DMS114 treated with DMSO at 0.1 percent for 48 hours (cell line): ENCODE measurements around the gene ANKZF1.
"Not testable (repeated sequence)": the region's sequence is repeated elsewhere in the genome, so short reads cannot be mapped to it uniquely, and the experiment has no call there.

Experiments
- DNase-seq: peaks from one replicate; lab custom pipeline; 2025; ENCODE audit not compliant: unreplicated experiment; lab: John Stamatoyannopoulos, UW

ANKZF1 gene

GRCh38 chr2:219229305-219230058 is at the start of gene ANKZF1, which contains the start of gene ATG9A:
Gene ANKZF1, plus strand, starts transcription at chr2:219229806. Its CDS starts 452 bp downstream, at chr2:219230258.
Gene ATG9A, minus strand, starts transcription at chr2:219229636. Its CDS starts 1,612 bp downstream, at chr2:219228024.
- DNase-seq: peak; percentile 97

- no peak for DNase-seq
These were observed 48.6 kb upstream of the ANKZF1 start for GRCh38 chr2:219180961-219181360.

- no peak for DNase-seq
These were observed 48.1 kb upstream of the ANKZF1 start for GRCh38 chr2:219181531-219181930.

- no peak for DNase-seq
These were observed 47.1 kb upstream of the ANKZF1 start for GRCh38 chr2:219182331-219183150.

GRCh38 chr2:219183151-219183772 is 46.3 kb upstream of the ANKZF1 start:
- DNase-seq: no peak

GRCh38 chr2:219184121-219184520 is 45.5 kb upstream of the ANKZF1 start:
- no peak for DNase-seq

GRCh38 chr2:219186754-219187456 is 42.7 kb upstream of the ANKZF1 start:
- no peak for DNase-seq

GRCh38 chr2:219197388-219197787 is 32.2 kb upstream of the ANKZF1 start:
- no peak for DNase-seq

- DNase-seq: no peak
These were observed 30.6 kb upstream of the ANKZF1 start for GRCh38 chr2:219198974-219199373.

- no peak for DNase-seq
These were observed 30.0 kb upstream of the ANKZF1 start for GRCh38 chr2:219199470-219200211.

GRCh38 chr2:219200502-219201326 is 28.9 kb upstream of the ANKZF1 start:
- DNase-seq: not testable (repeated sequence)

GRCh38 chr2:219201331-219201730 is 28.3 kb upstream of the ANKZF1 start:
- DNase-seq: not testable (repeated sequence)

GRCh38 chr2:219204425-219205164 is 25.0 kb upstream of the ANKZF1 start:
- no peak for DNase-seq

- DNase-seq: no peak
These were observed 24.5 kb upstream of the ANKZF1 start for GRCh38 chr2:219205165-219205538.

- DNase-seq: no peak
These were observed 23.7 kb upstream of the ANKZF1 start for GRCh38 chr2:219205981-219206327.

- DNase-seq: peak; percentile 82
These were observed 23.1 kb upstream of the ANKZF1 start, which contains the start of gene ZFAND2B for GRCh38 chr2:219206328-219207133. Gene ZFAND2B, plus strand, starts transcription at chr2:219206782. Its CDS starts 206 bp downstream, at chr2:219206988.

- no peak for DNase-seq
These were observed 22.3 kb upstream of the ANKZF1 start for GRCh38 chr2:219207134-219207883.
